BLaER1 treated with 17β-estradiol and CSF1 and Interleukin-3, amounts not matched to agents 10 nM and 100 nM (cell line): ENCODE results near the gene LAGE3.
A peak's percentile ranks its signal among the peaks of the same experiment; 100 is the strongest.

ENCODE experiments used
- H3K27ac ChIP-seq, 11 experiments: shearing (Covaris generic); formaldehyde crosslinking; 2 replicates each; pipeline ENCODE4 v1.8.1; 2022
- H3K27me3 ChIP-seq, 11 experiments: shearing (Covaris generic); formaldehyde crosslinking; 2 replicates each; pipeline ENCODE4 v1.8.1; 2022
- H3K36me3 ChIP-seq, 11 experiments: shearing (Covaris generic); formaldehyde crosslinking; 2 replicates each; pipeline ENCODE4 v1.8.1; 2022
- H3K4me1 ChIP-seq, 10 experiments: shearing (Covaris generic); formaldehyde crosslinking; 2 replicates each; pipeline ENCODE4 v1.8.1; 2022
- H3K4me2 ChIP-seq, 11 experiments: shearing (Covaris generic); formaldehyde crosslinking; 2 replicates each; pipeline ENCODE4 v1.8.1; 2022
- H3K4me3 ChIP-seq, 10 experiments: shearing (Covaris generic); formaldehyde crosslinking; 2 replicates each; pipeline ENCODE4 v1.8.1; 2022
- H3K9ac ChIP-seq, 11 experiments: shearing (Covaris generic); formaldehyde crosslinking; 2 replicates each; pipeline ENCODE4 v1.8.1; 2022
- H3K9me3 ChIP-seq, 11 experiments: shearing (Covaris generic); formaldehyde crosslinking; replicated peaks in 1 of 11; 2 replicates each; pipeline ENCODE4 v1.8.1; 2022
- H4K20me1 ChIP-seq, 11 experiments: shearing (Covaris generic); formaldehyde crosslinking; 2 replicates each; pipeline ENCODE4 v1.8.1; 2022
- Cebpa-rat ChIP-seq, 11 experiments: shearing (Covaris generic); IDR thresholded peaks; 2 replicates each; pipeline ENCODE4 v1.8.1; 2022

The LAGE3 gene

GRCh38 chrX:154515966-154516655 is 37.0 kb upstream of the LAGE3 start, which contains the start of gene FAM3A:
Gene FAM3A, minus strand, starts transcription at chrX:154516232. Its CDS starts 460 bp downstream, at chrX:154515772.
- peak within 1 kb of the TSS; percentile 79 to 92 (median 88) for H3K27ac ChIP-seq
- peaks cover 5 to 37% (median 20%) of the 10 kb centered on the region in 11 experiments; a peak in 16 of 22 replicates for H3K9me3 ChIP-seq
- peaks cover 8 to 71% (median 47%) of the 10 kb centered on the region in 11 experiments; a peak in 20 of 22 replicates for H3K27me3 ChIP-seq
- H4K20me1 ChIP-seq, result peaks cover 0 to 14% (median 0%) of the 10 kb centered on the region in 11 experiments; a peak in 1 of 22 replicates
- peak within 1 kb of the TSS; percentile 58 to 81 (median 70) for H3K4me3 ChIP-seq
- no peak for TF ChIP-seq Cebpa-rat (IDR thresholded peaks at IDR 0.05)
- peak within 1 kb of the TSS; percentile 65 to 87 (median 82) for H3K4me2 ChIP-seq
- H3K9ac ChIP-seq, result peak within 1 kb of the TSS; percentile 84 to 93 (median 91)
- no peaks in the 10 kb centered on the region; a peak in 1 of 22 replicates for H3K36me3 ChIP-seq
- H3K4me1 ChIP-seq, result peaks cover 22 to 49% (median 40%) of the 10 kb centered on the region in 10 experiments

GRCh38 chrX:154515090-154515965 is 36.2 kb upstream of the LAGE3 start:
- H4K20me1 ChIP-seq, result peaks cover 0 to 18% (median 0%) of the 10 kb centered on the region in 11 experiments; a peak in 1 of 22 replicates
- H3K27me3 ChIP-seq, result peaks cover 8 to 72% (median 54%) of the 10 kb centered on the region in 11 experiments; a peak in 20 of 22 replicates
- TF ChIP-seq Cebpa-rat (IDR thresholded peaks at IDR 0.05), result no peak
- peaks cover 5 to 44% (median 21%) of the 10 kb centered on the region in 11 experiments; a peak in 18 of 22 replicates for H3K9me3 ChIP-seq
- peaks cover 0 to 2% (median 0%) of the 10 kb centered on the region in 11 experiments; a peak in 3 of 22 replicates for H3K36me3 ChIP-seq
- peaks cover 22 to 50% (median 40%) of the 10 kb centered on the region in 10 experiments for H3K4me1 ChIP-seq
- peak overlapping the region; percentile 58 to 81 (median 70) for H3K4me3 ChIP-seq
- peak overlapping the region; percentile 62 to 87 (median 82) for H3K4me2 ChIP-seq
- peak overlapping the region; percentile 79 to 92 (median 88) for H3K27ac ChIP-seq
- peak overlapping the region; percentile 84 to 93 (median 91) for H3K9ac ChIP-seq

- Histone ChIP-seq H3K36me3 (peaks cover 0 to 18% (median 10%) of the 10 kb centered on the region in 11 experiments; a peak in 13 of 22 replicates), H3K9me3 (peaks cover 15 to 60% (median 35%) of the 10 kb centered on the region in 11 experiments), H4K20me1 (peaks cover 0 to 18% (median 0%) of the 10 kb centered on the region in 11 experiments; a peak in 1 of 22 replicates), H3K4me3 (no peak overlapping the region), H3K9ac (no peak overlapping the region), H3K4me1 (peaks cover 22 to 50% (median 40%) of the 10 kb centered on the region in 10 experiments), H3K4me2 (peak overlapping the region in 3 of 11 experiments; percentile 1 to 13 (median 5); a peak in 1 of 22 replicates), H3K27ac (no peak overlapping the region), H3K27me3 (peaks cover 11 to 73% (median 57%) of the 10 kb centered on the region in 11 experiments; a peak in 21 of 22 replicates)
- TF ChIP-seq Cebpa-rat (IDR thresholded peaks at IDR 0.05), result no peak
Measured at GRCh38 chrX:154513716-154514115, 34.6 kb upstream of the LAGE3 start.

- H3K27me3 ChIP-seq, result peaks cover 9 to 71% (median 56%) of the 10 kb centered on the region in 11 experiments; a peak in 21 of 22 replicates
- H3K27ac ChIP-seq, result no peak overlapping the region
- no peak for TF ChIP-seq Cebpa-rat (IDR thresholded peaks at IDR 0.05)
- H3K9ac ChIP-seq, result no peak overlapping the region
- H3K4me2 ChIP-seq, result peak overlapping the region in 6 of 11 experiments; percentile 1 to 56 (median 30); a peak in 4 of 22 replicates
- H3K36me3 ChIP-seq, result peaks cover 0 to 21% (median 11%) of the 10 kb centered on the region in 11 experiments; a peak in 13 of 22 replicates
- peaks cover 17 to 65% (median 37%) of the 10 kb centered on the region in 11 experiments for H3K9me3 ChIP-seq
- H3K4me3 ChIP-seq, result no peak overlapping the region
- peaks cover 22 to 50% (median 40%) of the 10 kb centered on the region in 10 experiments for H3K4me1 ChIP-seq
- H4K20me1 ChIP-seq, result peaks cover 0 to 18% (median 0%) of the 10 kb centered on the region in 11 experiments; a peak in 1 of 22 replicates
Measured at GRCh38 chrX:154512879-154513553, 33.9 kb upstream of the LAGE3 start.

- Histone ChIP-seq H3K9ac (peak overlapping the region in 7 of 11 experiments; percentile 10 to 61 (median 38); a peak in 7 of 22 replicates), H3K4me2 (peak overlapping the region; percentile 22 to 77 (median 57); a peak in 21 of 22 replicates), H3K36me3 (peaks cover 5 to 33% (median 12%) of the 10 kb centered on the region in 11 experiments; a peak in 16 of 22 replicates), H3K9me3 (peaks cover 17 to 64% (median 44%) of the 10 kb centered on the region in 11 experiments), H3K4me1 (peaks cover 19 to 43% (median 35%) of the 10 kb centered on the region in 10 experiments), H3K27ac (peak overlapping the region in 10 of 11 experiments; percentile 15 to 74 (median 60); a peak in 18 of 22 replicates), H4K20me1 (peaks cover 0 to 18% (median 0%) of the 10 kb centered on the region in 11 experiments; a peak in 1 of 22 replicates), H3K27me3 (peaks cover 9 to 69% (median 50%) of the 10 kb centered on the region in 11 experiments; a peak in 21 of 22 replicates), H3K4me3 (no peak overlapping the region)
- TF ChIP-seq Cebpa-rat (IDR thresholded peaks at IDR 0.05), result no peak
Measured at GRCh38 chrX:154511761-154512160, 32.7 kb upstream of the LAGE3 start.

- no peak for TF ChIP-seq Cebpa-rat (IDR thresholded peaks at IDR 0.05)
- Histone ChIP-seq H3K36me3 (peaks cover 15 to 45% (median 22%) of the 10 kb centered on the region in 11 experiments; a peak in 19 of 22 replicates), H3K9me3 (peaks cover 12 to 61% (median 32%) of the 10 kb centered on the region in 11 experiments; a peak in 21 of 22 replicates), H3K4me3 (no peak overlapping the region), H3K4me2 (no peak overlapping the region), H4K20me1 (peaks cover 0 to 18% (median 0%) of the 10 kb centered on the region in 11 experiments; a peak in 2 of 22 replicates), H3K4me1 (peaks cover 8 to 32% (median 23%) of the 10 kb centered on the region in 10 experiments; a peak in 19 of 20 replicates), H3K27me3 (peaks cover 9 to 84% (median 63%) of the 10 kb centered on the region in 11 experiments; a peak in 21 of 22 replicates), H3K9ac (no peak overlapping the region), H3K27ac (no peak overlapping the region)
Measured at GRCh38 chrX:154509455-154509854, 30.4 kb upstream of the LAGE3 start.

GRCh38 chrX:154508384-154508745 is 29.3 kb upstream of the LAGE3 start:
- H3K36me3 ChIP-seq, result peaks cover 15 to 45% (median 22%) of the 10 kb centered on the region in 11 experiments; a peak in 19 of 22 replicates
- no peak overlapping the region for H3K4me3 ChIP-seq

More at GRCh38 chrX:154508384-154508745, 29.3 kb upstream of the LAGE3 start:
- no peak for TF ChIP-seq Cebpa-rat (IDR thresholded peaks at IDR 0.05)
- peaks cover 9 to 86% (median 62%) of the 10 kb centered on the region in 11 experiments; a peak in 21 of 22 replicates for H3K27me3 ChIP-seq
- peaks cover 12 to 59% (median 32%) of the 10 kb centered on the region in 11 experiments; a peak in 21 of 22 replicates for H3K9me3 ChIP-seq
- H3K9ac ChIP-seq, result no peak overlapping the region
- H3K4me1 ChIP-seq, result peaks cover 8 to 24% (median 21%) of the 10 kb centered on the region in 10 experiments; a peak in 19 of 20 replicates
- H4K20me1 ChIP-seq, result peaks cover 0 to 18% (median 0%) of the 10 kb centered on the region in 11 experiments; a peak in 2 of 22 replicates
- no peak overlapping the region for H3K4me2 ChIP-seq
- no peak overlapping the region for H3K27ac ChIP-seq
